DND-41 (cell line): ENCODE measurements around the gene LY6G6C.

Experiments used
- CTCF ChIP-seq: IDR thresholded peaks from 2 replicates; pipeline ENCODE4 v1.5.1; 2012; ENCODE audit warnings: borderline replicate concordance, low read length, moderate library complexity, mild to moderate bottlenecking; ENCODE audit not compliant: poor library complexity, severe bottlenecking; ENCODE audit errors: extremely low read depth
- EZH2 ChIP-seq: IDR thresholded peaks from 3 replicates; pipeline ENCODE4 v1.6.1; 2012; ENCODE audit warnings: borderline replicate concordance, low read depth, mild to moderate bottlenecking, moderate library complexity, low read length, inconsistent platforms; ENCODE audit not compliant: severe bottlenecking

- TF ChIP-seq CTCF (no peak), EZH2 (no peak)
Measured at GRCh38 chr6:31701666-31702404, 19.7 kb downstream of the LY6G6C start.
